AG04449 (cell line): ENCODE results near the gene DYDC1.
A peak's percentile ranks its signal among the peaks of the same experiment; 100 is the strongest.

Experiments
- CTCF ChIA-PET: fragments of 350-600 bp; formaldehyde crosslinking; extraction: SDS; loops from one replicate; lab custom pipeline; 2021; ENCODE audit warnings: antibody characterized with exemption; lab: Yijun Ruan, JAX
- POLR2A ChIA-PET: fragments of 400-600, 350-600 bp; formaldehyde crosslinking; extraction: SDS; loops from one replicate; lab custom pipeline; 2020; ENCODE audit warnings: antibody characterized with exemption, inconsistent platforms; lab: Yijun Ruan, JAX
- DNase-seq: peaks from one replicate; pipeline ENCODE4 v3.0.0-alpha.2; 2010; ENCODE audit warnings: low read depth, low spot score
- H3K4me3 ChIP-seq: 2 replicates; pipeline ENCODE4 v1.5.1; 2011; ENCODE audit warnings: low read depth, mild to moderate bottlenecking, control low read depth, low read length
- TF ChIP-seq, protein P1 (sequence below): IDR thresholded peaks from one replicate; pipeline ENCODE4 v1.5.1; 2011; ENCODE audit warnings: mild to moderate bottlenecking, moderate library complexity, low read length, control low read depth, inconsistent platforms; ENCODE audit not compliant: insufficient read depth; ENCODE audit errors: missing control alignments

The DYDC1 gene

GRCh38 chr10:80356563-80356988 lies at the start of gene DYDC1, which contains the start of gene DYDC2:
TSS of gene DYDC1 (minus strand) at chr10:80356755. CDS start at chr10:80352601, 4,154 bp downstream.
TSS of gene DYDC2 (plus strand) at chr10:80356781. CDS start at chr10:80362444, 5,663 bp downstream.
- H3K4me3 ChIP-seq, result peak within 1 kb of the TSS; percentile 15
- CTCF ChIA-PET, result no interaction called here
- TF ChIP-seq, protein P1, sequence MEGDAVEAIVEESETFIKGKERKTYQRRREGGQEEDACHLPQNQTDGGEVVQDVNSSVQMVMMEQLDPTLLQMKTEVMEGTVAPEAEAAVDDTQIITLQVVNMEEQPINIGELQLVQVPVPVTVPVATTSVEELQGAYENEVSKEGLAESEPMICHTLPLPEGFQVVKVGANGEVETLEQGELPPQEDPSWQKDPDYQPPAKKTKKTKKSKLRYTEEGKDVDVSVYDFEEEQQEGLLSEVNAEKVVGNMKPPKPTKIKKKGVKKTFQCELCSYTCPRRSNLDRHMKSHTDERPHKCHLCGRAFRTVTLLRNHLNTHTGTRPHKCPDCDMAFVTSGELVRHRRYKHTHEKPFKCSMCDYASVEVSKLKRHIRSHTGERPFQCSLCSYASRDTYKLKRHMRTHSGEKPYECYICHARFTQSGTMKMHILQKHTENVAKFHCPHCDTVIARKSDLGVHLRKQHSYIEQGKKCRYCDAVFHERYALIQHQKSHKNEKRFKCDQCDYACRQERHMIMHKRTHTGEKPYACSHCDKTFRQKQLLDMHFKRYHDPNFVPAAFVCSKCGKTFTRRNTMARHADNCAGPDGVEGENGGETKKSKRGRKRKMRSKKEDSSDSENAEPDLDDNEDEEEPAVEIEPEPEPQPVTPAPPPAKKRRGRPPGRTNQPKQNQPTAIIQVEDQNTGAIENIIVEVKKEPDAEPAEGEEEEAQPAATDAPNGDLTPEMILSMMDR, result no peak
- DNase-seq, result no peak
- POLR2A ChIA-PET, result no interaction called here

- ChIA-PET CTCF (no interaction called here), POLR2A (no interaction called here)
- TF ChIP-seq, protein P1, result no peak
- no peak for DNase-seq
- no peak overlapping the region for H3K4me3 ChIP-seq
Measured at GRCh38 chr10:80406204-80406603, 49.6 kb upstream of the DYDC1 start.

DNA sequence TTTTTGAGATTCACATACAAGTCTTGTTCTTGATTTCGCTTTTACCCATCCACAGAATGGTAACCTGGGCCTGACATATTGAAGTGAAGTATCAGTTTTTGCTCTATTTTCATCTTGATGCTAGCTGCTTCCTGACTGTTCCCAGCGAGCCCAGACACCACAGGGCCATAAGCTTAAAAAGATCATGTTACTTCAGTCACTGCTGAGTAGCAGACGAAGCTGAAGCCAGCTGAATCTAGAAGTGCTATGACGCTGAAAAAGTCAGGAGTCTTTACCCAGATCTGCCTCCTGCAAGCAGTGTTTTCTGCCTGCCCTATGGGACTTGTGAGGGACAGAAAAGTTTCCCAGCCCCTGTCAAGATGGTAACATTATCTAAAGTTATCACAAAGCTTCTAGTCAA lies 49.1 kb upstream of the DYDC1 start:
- POLR2A ChIA-PET, result no interaction called here
- no peak for DNase-seq
- CTCF ChIA-PET, result interaction anchor here (1.0 kb wide), 2 partner anchors 28 to 256 kb away, joined by 3 to 4 read pairs; no protein-coding TSS in a partner anchor
- no peak overlapping the region for H3K4me3 ChIP-seq
- TF ChIP-seq, protein P1, result no peak

DNA sequence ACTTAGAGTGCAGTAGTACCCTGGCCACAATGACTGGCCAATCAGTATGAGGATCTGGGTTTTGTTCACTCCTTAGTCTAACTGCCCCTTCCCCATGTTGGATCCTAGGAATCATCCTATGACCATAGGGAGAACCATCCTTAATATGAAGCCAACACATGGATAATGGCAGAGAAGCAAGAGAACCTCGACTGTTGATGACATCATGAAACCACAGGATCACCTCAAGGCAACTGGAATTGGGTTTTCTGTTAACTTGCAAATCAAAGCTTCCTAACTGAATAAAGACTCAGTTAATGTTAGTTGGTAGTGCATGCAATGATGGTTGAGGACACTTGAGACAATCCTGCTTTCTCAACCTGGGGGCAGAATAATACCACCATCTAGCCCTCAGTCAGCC lies 48.5 kb upstream of the DYDC1 start:
- CTCF ChIA-PET, result interaction anchor here (1.0 kb wide), 2 partner anchors 27 to 257 kb away, joined by 3 to 4 read pairs; no protein-coding TSS in a partner anchor
- no peak for DNase-seq
- TF ChIP-seq, protein P1, result no peak
- no peak overlapping the region for H3K4me3 ChIP-seq
- POLR2A ChIA-PET, result no interaction called here

DNA sequence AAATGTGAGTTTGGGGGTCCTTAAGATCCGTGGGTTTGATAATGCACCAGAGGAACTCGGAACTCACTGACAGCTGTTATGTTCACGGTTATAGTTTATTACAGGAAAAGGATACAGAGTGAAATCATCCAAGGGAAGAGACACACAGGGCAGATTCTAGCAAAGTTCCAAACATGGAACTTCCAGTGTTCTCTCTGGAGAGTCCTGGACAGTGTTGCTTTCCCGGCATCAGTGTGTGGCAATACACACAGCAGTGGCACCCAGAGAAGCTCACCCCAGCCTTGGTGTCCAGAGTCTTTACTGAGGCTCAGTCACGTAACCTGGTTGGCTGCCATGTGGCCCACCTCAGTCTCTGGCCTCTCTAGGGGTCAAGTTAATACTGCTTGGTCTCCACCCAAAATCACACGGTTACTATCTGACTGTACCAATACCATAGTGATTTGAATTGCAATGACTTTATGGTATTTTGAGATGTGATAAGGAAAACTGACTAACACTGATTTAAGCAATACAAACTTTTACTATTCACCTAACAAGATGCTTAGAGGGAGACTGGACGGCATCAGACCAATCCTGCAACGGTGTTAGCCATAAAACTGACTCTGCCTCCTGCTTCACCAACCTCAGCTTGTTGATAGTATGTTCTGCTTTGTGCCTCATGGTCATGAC lies 43.7 kb upstream of the DYDC1 start:
- no peak for DNase-seq
- H3K4me3 ChIP-seq, result no peak overlapping the region
- TF ChIP-seq, protein P1, result no peak
- CTCF ChIA-PET, result no interaction called here
- POLR2A ChIA-PET, result no interaction called here

DNA sequence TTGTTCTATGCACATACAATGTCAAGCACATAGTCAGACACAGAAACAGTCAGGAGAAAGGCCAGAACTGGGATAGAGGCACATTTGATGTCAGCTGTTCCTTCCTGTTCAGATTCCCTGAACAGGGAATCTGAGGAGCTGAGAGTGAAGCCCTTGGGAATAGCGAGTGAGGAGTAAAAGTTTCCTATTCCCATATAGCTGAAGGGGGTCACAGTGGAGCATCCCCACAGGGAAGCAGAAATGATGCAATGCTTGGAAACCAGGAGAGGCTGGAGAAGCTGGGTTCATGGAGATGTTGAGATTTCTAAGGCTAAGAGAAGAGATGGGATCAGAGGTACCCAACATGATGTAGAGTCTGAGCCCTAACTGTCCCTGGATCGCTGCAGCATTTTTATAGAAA lies 40.5 kb upstream of the DYDC1 start:
- ChIA-PET CTCF (no interaction called here), POLR2A (no interaction called here)
- no peak for DNase-seq

More for the DNA sequence above, 40.5 kb upstream of the DYDC1 start:
- no peak overlapping the region for H3K4me3 ChIP-seq
- TF ChIP-seq, protein P1, result no peak
